GM19438 (cell line): ENCODE measurements around the gene ELANE.

Source experiments
- ATAC-seq: cut with Tn5 transposase; IDR thresholded peaks from one replicate; pipeline ENCODE4 v1.9.1; 2021; ENCODE audit warnings: low read depth; ENCODE audit not compliant: unreplicated experiment

The ELANE gene

GRCh38 chr19:852136-853013 lies at the start of gene ELANE:
Gene ELANE, plus strand, starts transcription at chr19:852303. Its CDS starts 26 bp downstream, at chr19:852329.
- no peak for ATAC-seq

- no peak for ATAC-seq
Observed at GRCh38 chr19:802498-803098, 49.5 kb upstream of the ELANE start.

DNA sequence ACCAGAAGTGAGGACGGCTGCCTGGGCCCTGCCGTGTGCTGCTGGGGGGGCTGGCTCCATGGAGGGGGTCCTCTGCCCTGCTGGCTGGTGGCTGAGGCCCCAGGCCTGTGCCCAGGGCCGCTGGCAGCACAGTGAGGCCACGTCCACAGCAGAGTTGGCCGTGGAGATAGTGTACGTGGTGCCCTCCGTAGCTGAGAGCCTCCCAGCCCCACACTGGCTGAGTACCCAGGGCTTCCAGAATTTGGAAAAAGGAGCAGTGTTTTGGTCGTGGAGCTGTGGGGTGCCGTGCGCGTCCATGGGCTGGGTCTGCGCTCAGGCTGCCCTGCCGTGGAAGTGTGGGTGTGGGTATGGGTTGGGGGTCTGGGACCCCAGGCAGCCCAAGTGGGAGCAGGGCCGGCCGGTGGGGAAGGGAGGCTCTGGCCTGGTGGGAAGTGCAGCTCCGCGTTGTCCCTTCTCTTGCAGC lies 49.0 kb upstream of the ELANE start:
- ATAC-seq, result no peak

- no peak for ATAC-seq
Observed at GRCh38 chr19:803686-804418, 48.3 kb upstream of the ELANE start.

- no peak for ATAC-seq
Observed at GRCh38 chr19:804419-805165, 47.5 kb upstream of the ELANE start.

DNA sequence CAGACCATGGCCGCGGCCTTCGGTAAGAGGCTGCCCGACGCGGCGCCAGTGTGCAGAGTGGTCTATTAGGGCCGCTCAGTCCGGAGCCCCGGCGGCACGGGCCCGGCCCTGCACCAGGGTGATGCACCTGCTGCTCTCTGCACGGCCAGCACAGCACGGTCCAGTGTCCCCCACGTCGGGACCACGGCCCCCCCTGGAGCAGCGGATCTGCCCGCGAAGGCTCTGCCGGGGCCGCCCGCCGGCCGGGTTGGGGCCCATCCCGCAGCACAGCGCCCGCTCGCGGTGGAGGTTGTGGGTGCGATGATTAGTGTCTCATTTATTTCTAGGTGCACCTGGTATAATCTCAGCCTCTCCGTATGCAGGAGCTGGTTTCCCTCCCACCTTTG lies 46.9 kb upstream of the ELANE start:
- ATAC-seq, result no peak

DNA sequence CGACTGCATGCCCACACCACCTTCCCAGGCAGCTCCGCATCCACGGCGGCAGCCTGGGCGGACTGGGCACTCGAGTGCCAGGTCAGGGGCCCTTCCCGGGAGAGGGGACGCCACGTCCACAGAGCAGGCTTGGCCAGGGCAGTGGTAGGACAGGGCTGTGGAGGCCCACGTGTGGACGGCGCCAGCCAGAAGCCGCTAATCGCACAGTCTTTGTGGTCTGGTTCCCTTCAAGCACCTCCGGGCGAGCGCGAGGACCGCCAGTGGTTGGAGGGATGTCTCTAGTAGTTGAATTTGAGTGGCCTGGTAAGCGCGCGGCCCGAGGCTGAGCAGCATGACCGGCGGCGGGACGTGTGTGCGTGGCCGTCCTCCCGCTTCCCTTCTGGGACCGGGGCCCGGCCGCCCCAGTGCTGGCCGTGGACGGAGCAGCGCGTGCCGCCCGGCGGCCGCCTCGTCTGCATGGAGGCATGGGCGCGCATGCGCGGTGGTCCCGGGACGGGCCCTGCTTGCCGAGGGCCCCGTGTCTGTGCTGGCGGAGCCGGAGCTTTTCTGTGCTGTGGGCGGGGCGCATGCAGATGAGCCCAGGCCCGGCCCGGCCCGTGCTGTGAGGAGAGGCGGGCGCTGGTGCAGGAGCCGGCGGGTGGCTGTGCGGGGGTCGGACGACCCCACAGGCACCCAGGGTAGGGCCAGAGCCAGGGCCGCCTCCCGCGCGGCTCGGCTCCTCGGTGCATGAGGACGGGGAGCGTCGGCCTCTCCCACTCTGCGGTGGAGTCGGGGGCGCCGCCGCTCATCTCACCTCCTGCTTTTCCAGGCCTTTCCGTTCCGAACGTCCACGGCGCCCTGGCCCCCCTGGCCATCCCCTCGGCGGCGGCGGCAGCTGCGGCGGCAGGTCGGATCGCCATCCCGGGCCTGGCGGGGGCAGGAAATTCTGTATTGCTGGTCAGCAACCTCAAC lies 46.2 kb upstream of the ELANE start:
- ATAC-seq, result no peak

- ATAC-seq, result no peak
Observed at GRCh38 chr19:806815-807421, 45.2 kb upstream of the ELANE start.

DNA sequence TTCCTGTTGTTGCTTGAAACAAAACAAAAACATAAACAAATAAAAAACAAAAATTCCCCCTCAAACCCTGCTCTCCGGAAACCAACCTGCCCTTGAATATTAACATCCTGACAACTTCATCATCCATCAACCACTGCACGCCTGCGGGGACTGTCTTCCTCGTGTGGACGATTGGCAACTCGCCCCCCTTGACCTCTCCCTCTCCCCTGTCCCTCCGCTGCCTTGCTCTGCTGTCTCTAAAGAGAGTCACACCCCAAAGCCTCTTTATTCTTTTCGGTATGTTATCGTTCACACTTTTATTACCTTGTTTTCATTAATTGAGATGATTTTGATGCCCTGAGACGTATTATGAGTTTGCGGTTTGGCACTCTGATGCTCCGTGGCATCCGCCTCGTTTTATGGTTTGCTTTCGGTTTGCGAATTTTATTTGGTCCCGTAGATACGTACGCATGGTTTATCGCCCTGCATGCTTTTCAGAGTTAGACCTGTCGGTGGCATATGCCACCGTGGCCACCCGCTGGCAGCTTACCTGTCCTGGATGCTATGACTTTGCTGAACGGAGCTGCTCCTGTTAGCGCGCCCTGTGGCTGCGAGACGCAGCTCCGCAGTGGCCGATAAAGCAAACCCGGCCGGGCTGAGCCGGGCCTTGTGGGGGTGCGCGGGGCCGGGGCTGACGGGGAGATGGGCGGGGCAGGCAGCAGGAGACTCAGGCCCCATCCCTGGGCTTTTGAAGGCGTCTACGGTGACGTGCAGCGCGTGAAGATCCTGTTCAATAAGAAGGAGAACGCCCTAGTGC lies 44.3 kb upstream of the ELANE start:
- no peak for ATAC-seq

DNA sequence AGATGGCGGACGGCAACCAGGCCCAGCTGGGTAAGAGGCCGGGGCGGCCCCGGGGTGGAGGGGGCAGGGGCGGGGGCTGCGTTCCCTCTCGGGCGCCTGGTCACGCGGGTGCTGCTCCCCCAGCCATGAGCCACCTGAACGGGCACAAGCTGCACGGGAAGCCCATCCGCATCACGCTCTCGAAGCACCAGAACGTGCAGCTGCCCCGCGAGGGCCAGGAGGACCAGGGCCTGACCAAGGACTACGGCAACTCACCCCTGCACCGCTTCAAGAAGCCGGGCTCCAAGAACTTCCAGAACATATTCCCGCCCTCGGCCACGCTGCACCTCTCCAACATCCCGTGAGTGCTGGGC lies 43.7 kb upstream of the ELANE start:
- ATAC-seq, result no peak

DNA sequence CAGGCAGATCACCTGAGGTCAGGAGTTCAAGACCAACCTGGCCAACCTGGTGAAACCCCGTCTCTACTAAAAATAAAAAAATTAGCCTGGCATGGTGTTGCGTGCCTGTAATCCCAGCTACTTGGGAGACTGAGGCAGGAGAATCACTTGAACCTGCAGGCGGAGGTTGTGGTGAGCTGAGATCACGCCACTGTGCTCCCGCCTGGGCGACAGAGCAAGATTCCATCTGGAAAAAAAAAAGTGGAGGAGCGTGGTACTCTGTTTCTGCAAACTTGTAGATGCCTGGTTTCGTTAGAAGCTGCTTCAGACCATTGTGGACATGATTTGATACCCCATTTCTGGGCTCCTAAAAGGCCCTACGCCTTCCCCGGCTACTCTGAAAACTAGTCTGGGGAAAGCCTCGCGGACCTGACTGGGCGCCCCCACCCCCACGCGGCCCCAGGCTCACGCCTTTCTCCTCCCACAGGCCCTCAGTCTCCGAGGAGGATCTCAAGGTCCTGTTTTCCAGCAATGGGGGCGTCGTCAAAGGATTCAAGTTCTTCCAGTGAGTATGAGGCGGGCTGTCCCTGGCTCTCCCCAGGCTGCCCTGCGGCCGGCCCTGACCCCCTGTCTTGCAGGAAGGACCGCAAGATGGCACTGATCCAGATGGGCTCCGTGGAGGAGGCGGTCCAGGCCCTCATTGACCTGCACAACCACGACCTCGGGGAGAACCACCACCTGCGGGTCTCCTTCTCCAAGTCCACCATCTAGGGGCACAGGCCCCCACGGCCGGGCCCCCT lies 41.8 kb upstream of the ELANE start:
- no peak for ATAC-seq

DNA sequence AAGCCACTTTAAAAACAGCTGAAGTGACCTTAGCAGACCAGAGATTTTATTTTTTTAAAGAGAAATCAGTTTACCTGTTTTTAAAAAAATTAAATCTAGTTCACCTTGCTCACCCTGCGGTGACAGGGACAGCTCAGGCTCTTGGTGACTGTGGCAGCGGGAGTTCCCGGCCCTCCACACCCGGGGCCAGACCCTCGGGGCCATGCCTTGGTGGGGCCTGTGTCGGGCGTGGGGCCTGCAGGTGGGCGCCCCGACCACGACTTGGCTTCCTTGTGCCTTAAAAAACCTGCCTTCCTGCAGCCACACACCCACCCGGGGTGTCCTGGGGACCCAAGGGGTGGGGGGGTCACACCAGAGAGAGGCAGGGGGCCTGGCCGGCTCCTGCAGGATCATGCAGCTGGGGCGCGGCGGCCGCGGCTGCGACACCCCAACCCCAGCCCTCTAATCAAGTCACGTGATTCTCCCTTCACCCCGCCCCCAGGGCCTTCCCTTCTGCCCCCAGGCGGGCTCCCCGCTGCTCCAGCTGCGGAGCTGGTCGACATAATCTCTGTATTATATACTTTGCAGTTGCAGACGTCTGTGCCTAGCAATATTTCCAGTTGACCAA lies 41.1 kb upstream of the ELANE start:
- no peak for ATAC-seq

GRCh38 chr19:811506-812048 lies 40.5 kb upstream of the ELANE start:
- ATAC-seq, result no peak

DNA sequence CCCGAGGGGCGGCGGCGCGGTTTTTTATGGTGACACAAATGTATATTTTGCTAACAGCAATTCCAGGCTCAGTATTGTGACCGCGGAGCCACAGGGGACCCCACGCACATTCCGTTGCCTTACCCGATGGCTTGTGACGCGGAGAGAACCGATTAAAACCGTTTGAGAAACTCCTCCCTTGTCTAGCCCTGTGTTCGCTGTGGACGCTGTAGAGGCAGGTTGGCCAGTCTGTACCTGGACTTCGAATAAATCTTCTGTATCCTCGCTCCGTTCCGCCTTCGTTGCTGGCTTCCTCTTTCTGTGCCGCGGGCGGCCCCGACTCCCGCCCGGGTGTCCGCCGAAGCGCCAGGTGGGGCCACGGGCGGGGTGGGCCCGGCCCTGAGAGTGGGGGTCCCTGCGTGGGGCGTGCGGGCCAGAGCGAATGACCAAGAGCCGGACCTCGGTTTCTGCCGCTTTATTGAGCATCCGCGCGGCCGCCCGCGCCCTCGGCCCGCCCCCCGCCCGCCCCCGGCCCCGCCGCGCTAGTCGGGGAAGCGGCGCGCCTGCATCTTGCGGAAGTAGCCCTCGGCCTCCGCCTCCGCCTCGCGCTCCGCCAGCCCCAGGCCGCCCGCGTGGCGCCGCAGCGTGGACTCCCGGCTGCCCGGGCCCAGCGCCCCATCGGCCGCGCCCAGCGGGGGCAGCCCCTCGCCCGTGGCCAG lies 39.9 kb upstream of the ELANE start:
- no peak for ATAC-seq

- no peak for ATAC-seq
Observed at GRCh38 chr19:812747-813218, 39.3 kb upstream of the ELANE start.
